ENCODE data around the gene PPP6R2.
A peak's percentile ranks its signal among the peaks of the same experiment; 100 is the strongest.

PPP6R2 gene

DNA sequence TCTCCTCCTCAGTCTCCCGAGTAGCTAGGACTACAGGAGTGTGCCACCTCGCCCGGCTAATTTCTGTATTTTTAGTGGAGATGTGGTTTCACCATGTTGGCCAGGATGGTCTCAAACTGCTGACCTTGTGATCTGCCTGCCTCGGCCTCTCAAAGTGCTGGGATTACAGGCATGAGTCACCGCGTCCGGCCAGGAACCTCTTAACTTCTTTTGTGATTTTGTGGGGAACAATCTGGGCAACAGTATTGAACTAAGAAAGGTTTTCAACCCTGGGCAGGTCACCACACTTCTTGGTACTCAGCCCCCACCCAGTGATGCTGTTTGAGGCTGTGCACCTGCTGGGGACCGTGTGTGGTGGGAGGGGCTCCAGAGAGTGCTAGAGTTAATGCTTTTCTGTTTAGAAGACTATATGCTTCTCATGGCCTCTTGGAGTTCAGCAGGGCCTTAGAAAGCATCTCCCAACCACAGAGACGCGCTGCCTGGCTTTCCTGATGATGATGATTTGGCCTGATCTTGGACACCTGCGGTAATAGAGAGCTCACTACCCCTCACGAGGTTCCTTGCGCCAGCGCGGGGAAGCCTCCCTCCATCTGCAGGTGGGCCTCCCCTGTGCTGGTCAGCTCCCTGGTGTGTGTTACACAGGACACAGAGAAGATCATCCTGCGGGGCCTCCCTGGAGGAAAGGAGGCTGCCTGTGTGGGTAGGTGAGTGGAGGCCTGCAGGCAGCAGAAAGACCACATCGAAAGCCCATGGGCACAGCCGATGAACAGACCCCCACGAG lies 17.5 kb upstream of the PPP6R2 start:
- H3F3A ChIP-seq (ENCODE audit: control insufficient read depth, insufficient read depth), result peaks cover 4% of the 10 kb centered on the region; the same call in 1 of the 2 replicates
- no peaks in the 10 kb centered on the region for H3K36me3 ChIP-seq (ENCODE audit: control insufficient read depth, low read length)
- H3K4me1 ChIP-seq (ENCODE audit: control insufficient read depth, low read length), result peaks cover 52% of the 10 kb centered on the region
- peak overlapping the region; percentile 80; the same call in 1 of the 2 replicates for H3K4me3 ChIP-seq (ENCODE audit: low read length)
- no peaks in the 10 kb centered on the region for H4K20me1 ChIP-seq (ENCODE audit: control insufficient read depth, insufficient read depth, low read depth, low read length)
- H3K79me2 ChIP-seq (ENCODE audit: control insufficient read depth, low read length), result peaks cover 8% of the 10 kb centered on the region
- H3K27me3 ChIP-seq (ENCODE audit: control insufficient read depth, low read length), result no peaks in the 10 kb centered on the region
- no peaks in the 10 kb centered on the region for H3K9me2 ChIP-seq (replicated peaks; ENCODE audit: control insufficient read depth, low read length)
- H3K4me2 ChIP-seq (ENCODE audit: low read length), result peak overlapping the region; percentile 94
- no peak for TF ChIP-seq EZH2phosphoT487 (IDR thresholded peaks at IDR 0.05; ENCODE audit: borderline replicate concordance, low read length)
- TF ChIP-seq, protein P1, sequence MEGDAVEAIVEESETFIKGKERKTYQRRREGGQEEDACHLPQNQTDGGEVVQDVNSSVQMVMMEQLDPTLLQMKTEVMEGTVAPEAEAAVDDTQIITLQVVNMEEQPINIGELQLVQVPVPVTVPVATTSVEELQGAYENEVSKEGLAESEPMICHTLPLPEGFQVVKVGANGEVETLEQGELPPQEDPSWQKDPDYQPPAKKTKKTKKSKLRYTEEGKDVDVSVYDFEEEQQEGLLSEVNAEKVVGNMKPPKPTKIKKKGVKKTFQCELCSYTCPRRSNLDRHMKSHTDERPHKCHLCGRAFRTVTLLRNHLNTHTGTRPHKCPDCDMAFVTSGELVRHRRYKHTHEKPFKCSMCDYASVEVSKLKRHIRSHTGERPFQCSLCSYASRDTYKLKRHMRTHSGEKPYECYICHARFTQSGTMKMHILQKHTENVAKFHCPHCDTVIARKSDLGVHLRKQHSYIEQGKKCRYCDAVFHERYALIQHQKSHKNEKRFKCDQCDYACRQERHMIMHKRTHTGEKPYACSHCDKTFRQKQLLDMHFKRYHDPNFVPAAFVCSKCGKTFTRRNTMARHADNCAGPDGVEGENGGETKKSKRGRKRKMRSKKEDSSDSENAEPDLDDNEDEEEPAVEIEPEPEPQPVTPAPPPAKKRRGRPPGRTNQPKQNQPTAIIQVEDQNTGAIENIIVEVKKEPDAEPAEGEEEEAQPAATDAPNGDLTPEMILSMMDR (IDR thresholded peaks at IDR 0.05; ENCODE audit: low read depth, low read length, poor library complexity, severe bottlenecking), result no peak
- H3K27ac ChIP-seq (ENCODE audit: low read depth, low read length), result no peak overlapping the region
- no peaks in the 10 kb centered on the region for H3K9me3 ChIP-seq (ENCODE audit: control insufficient read depth, insufficient read depth, low read length)

DNA sequence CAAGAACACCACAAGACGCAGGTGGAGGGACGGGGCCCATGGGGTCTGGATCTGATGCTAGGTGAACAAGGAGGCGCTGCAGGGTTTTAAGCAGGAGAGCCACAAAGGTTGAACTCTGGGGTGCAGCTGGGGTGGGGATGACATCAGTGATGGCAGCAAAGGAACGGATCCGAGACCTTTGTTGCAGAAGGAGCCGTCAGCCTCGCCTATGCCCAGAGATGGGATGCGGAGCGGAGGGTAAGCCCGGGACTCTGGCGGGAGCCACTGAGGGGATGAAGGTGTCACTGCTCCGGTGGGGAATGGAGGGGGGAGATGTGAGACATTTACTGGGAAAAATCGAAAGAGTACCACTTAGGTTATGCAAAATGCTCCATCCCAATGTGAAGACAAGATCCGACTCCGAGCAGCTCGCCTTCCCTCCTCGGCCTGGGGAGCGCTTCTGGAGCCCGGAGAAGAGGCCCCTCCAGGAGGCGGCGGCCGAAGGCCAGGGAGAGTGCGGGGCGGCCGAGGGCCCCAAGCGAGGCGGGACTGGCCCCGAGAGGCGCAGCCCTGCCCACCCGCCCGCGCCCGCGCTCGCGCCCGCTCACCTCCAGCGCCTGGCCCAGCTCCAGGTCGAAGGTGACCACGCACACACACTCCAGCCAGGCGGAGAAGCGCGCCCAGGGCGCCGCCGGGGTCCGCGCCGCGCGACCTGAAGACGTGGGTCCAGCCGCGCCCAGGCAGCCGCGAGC lies 16.7 kb upstream of the PPP6R2 start:
- TF ChIP-seq, protein P1 (IDR thresholded peaks at IDR 0.05; ENCODE audit: low read depth, low read length, poor library complexity, severe bottlenecking), result no peak
- no peak for TF ChIP-seq EZH2phosphoT487 (IDR thresholded peaks at IDR 0.05; ENCODE audit: borderline replicate concordance, low read length)
- H4K20me1 ChIP-seq (ENCODE audit: control insufficient read depth, insufficient read depth, low read depth, low read length), result no peaks in the 10 kb centered on the region
- no peaks in the 10 kb centered on the region for H3K9me3 ChIP-seq (ENCODE audit: control insufficient read depth, insufficient read depth, low read length)
- H3K27ac ChIP-seq (ENCODE audit: low read depth, low read length), result no peak overlapping the region
- peaks cover 14% of the 10 kb centered on the region for H3K79me2 ChIP-seq (ENCODE audit: control insufficient read depth, low read length)
- H3K4me1 ChIP-seq (ENCODE audit: control insufficient read depth, low read length), result peaks cover 60% of the 10 kb centered on the region
- H3K27me3 ChIP-seq (ENCODE audit: control insufficient read depth, low read length), result no peaks in the 10 kb centered on the region
- peak overlapping the region; percentile 94 for H3K4me2 ChIP-seq (ENCODE audit: low read length)
- H3K36me3 ChIP-seq (ENCODE audit: control insufficient read depth, low read length), result no peaks in the 10 kb centered on the region
- H3K4me3 ChIP-seq (ENCODE audit: low read length), result peak overlapping the region; percentile 80
- no peaks in the 10 kb centered on the region for H3K9me2 ChIP-seq (replicated peaks; ENCODE audit: control insufficient read depth, low read length)
- H3F3A ChIP-seq (ENCODE audit: control insufficient read depth, insufficient read depth), result peaks cover 4% of the 10 kb centered on the region; the same call in 1 of the 2 replicates

DNA sequence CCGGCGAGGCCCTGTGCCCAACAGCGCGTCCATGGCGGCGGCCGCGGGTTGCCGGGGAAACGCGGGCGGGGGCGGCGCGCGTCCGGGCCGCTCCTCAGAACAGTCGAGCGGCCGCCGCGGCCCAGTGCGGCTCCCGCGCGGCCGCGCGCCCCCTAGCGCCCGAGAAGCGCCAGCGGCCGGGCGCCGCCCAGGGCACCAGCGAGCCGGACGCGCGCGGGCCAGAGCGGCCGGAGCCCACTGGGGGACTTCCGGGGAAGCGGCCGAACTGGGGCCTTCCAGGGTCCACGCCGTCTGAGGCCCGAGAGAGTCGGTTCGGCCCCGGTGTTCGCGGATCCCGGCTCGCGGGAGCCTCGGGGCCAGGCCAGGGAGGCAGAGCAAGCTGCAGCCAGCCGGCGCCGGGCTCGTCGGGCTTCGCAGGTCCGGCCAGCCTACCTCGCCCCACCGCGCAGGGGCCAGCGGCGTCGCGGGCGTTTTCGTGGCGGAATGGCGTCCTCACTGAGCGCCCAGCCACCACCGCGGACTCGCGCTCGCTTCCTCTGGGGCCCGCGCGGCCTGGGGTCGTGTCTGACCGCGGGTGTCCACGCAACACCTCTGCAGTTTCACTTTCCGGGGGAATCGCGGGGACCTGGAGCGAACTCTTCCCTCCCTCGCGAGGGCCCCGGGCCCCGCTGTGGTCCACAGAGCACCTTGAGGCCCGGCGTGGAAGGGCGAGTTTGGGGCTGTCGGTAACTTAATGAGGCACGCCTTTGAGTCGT lies 16.0 kb upstream of the PPP6R2 start, which contains the start of gene DENND6B:
DENND6B (minus strand) TSS at position 57 of the 755 bp plus-strand sequence; CDS start at position 33, 24 bp downstream.
- no peaks in the 10 kb centered on the region for H3K9me3 ChIP-seq (ENCODE audit: control insufficient read depth, insufficient read depth, low read length)
- H3K27me3 ChIP-seq (ENCODE audit: control insufficient read depth, low read length), result no peaks in the 10 kb centered on the region
- H3K4me2 ChIP-seq (ENCODE audit: low read length), result peak within 1 kb of the TSS; percentile 94
- H3F3A ChIP-seq (ENCODE audit: control insufficient read depth, insufficient read depth), result peaks cover 5% of the 10 kb centered on the region
- no peaks in the 10 kb centered on the region for H4K20me1 ChIP-seq (ENCODE audit: control insufficient read depth, insufficient read depth, low read depth, low read length)
- peaks cover 67% of the 10 kb centered on the region for H3K4me1 ChIP-seq (ENCODE audit: control insufficient read depth, low read length)
- H3K27ac ChIP-seq (ENCODE audit: low read depth, low read length), result peak within 1 kb of the TSS; percentile 50
- H3K9me2 ChIP-seq (replicated peaks; ENCODE audit: control insufficient read depth, low read length), result no peaks in the 10 kb centered on the region
- no peaks in the 10 kb centered on the region for H3K36me3 ChIP-seq (ENCODE audit: control insufficient read depth, low read length)
- no peak for TF ChIP-seq EZH2phosphoT487 (IDR thresholded peaks at IDR 0.05; ENCODE audit: borderline replicate concordance, low read length)
- TF ChIP-seq, protein P1 (IDR thresholded peaks at IDR 0.05; ENCODE audit: low read depth, low read length, poor library complexity, severe bottlenecking), result no peak
- H3K4me3 ChIP-seq (ENCODE audit: low read length), result peak within 1 kb of the TSS; percentile 80
- H3K79me2 ChIP-seq (ENCODE audit: control insufficient read depth, low read length), result peaks cover 21% of the 10 kb centered on the region

Measured in DOHH2 (cell line).